IMR-90 (cell line): ENCODE data around the gene ZNF669. TPM values are rescaled to one million over a fixed set of nuclear protein-coding genes. Genes with fewer than 3 reads are reported as not detected.

Source experiments
- ATAC-seq: fragments of 200-7000 bp; cut with Tn5 transposase; 2 replicates; pipeline ENCODE4 v1.9.1; 2020; ENCODE audit warnings: low read depth, mild to moderate bottlenecking, moderate library complexity
- BruUV-seq: library from RNA; stranded (reverse); fragments of 400-500 nt; replicated peaks from 2 replicates; lab custom pipeline; 2021; lab: Mats Ljungman, UMichigan
- CTCF ChIA-PET: fragments of 300-600 bp; formaldehyde crosslinking; extraction: SDS; loops from one replicate; lab custom pipeline; 2021; ENCODE audit warnings: antibody characterized with exemption; lab: Yijun Ruan, JAX
- POLR2A ChIA-PET: fragments of 300-600 bp; sonication (Branson Sonifier 250); formaldehyde crosslinking; loops from one replicate; lab custom pipeline; 2022; ENCODE audit warnings: antibody characterized with exemption; ENCODE audit not compliant: unreplicated experiment; lab: Charles Lee
- DNase-seq: peaks from one replicate; pipeline ENCODE4 v3.0.0; 2013
- H2AFZ ChIP-seq: replicated peaks from 2 replicates; pipeline ENCODE3; 2013; ENCODE audit warnings: low read length, mild to moderate bottlenecking; ENCODE audit not compliant: poor library complexity
- H2AK5ac ChIP-seq: 2 replicates; pipeline ENCODE4 v1.6.1; 2013; ENCODE audit warnings: low read depth, low read length, inconsistent platforms
- H2AK9ac ChIP-seq: replicated peaks from 2 replicates; pipeline ENCODE3; 2013; ENCODE audit warnings: mild to moderate bottlenecking, low read depth, low read length, moderate library complexity; ENCODE audit not compliant: poor library complexity
- H2BK120ac ChIP-seq: 2 replicates; pipeline ENCODE4 v1.6.1; 2013; ENCODE audit warnings: low read depth, low read length, inconsistent platforms
- H2BK15ac ChIP-seq: 3 replicates; pipeline ENCODE4 v1.6.1; 2013; ENCODE audit warnings: low read depth, low read length, inconsistent platforms
- H2BK20ac ChIP-seq: 2 replicates; pipeline ENCODE4 v1.6.1; 2013; ENCODE audit warnings: low read depth, mild to moderate bottlenecking, inconsistent platforms, low read length, moderate library complexity
- H2BK5ac ChIP-seq: 2 replicates; pipeline ENCODE4 v1.6.1; 2013; ENCODE audit warnings: mild to moderate bottlenecking, low read depth, low read length, inconsistent platforms; ENCODE audit not compliant: poor library complexity, severe bottlenecking
- H3K14ac ChIP-seq: replicated peaks from 2 replicates; pipeline ENCODE4 v1.6.1; 2013; ENCODE audit warnings: low read depth, low read length, inconsistent platforms
- H3K18ac ChIP-seq: 2 replicates; pipeline ENCODE4 v1.6.1; 2013; ENCODE audit warnings: low read depth, low read length, control low read depth
- H3K23ac ChIP-seq: 2 replicates; pipeline ENCODE4 v1.6.1; 2013; ENCODE audit warnings: low read depth, low read length, inconsistent platforms
- H3K27ac ChIP-seq: 2 replicates; pipeline ENCODE4 v1.5.1; 2013; ENCODE audit warnings: mild to moderate bottlenecking, control low read depth, low read length; ENCODE audit not compliant: insufficient read depth
- H3K27me3 ChIP-seq: 2 replicates; pipeline ENCODE4 v1.6.1; 2013; ENCODE audit warnings: low read length; ENCODE audit not compliant: control insufficient read depth, insufficient read depth
- H3K36me3 ChIP-seq: 2 replicates; pipeline ENCODE4 v1.6.1; 2013; ENCODE audit warnings: low read length, mixed read lengths; ENCODE audit not compliant: control insufficient read depth, insufficient read depth
- H3K4ac ChIP-seq: 2 replicates; pipeline ENCODE4 v1.6.1; 2013; ENCODE audit warnings: low read depth, low read length, inconsistent platforms
- H3K4me1 ChIP-seq: 2 replicates; pipeline ENCODE4 v1.6.1; 2013; ENCODE audit warnings: low read length, mixed read lengths; ENCODE audit not compliant: control insufficient read depth, insufficient read depth
- H3K4me2 ChIP-seq: 2 replicates; pipeline ENCODE4 v1.6.1; 2013; ENCODE audit warnings: low read depth, mild to moderate bottlenecking, control low read depth, low read length, moderate library complexity
- H3K4me3 ChIP-seq: 2 replicates; pipeline ENCODE4 v1.5.1; 2013; ENCODE audit warnings: low read depth, mild to moderate bottlenecking, control low read depth, low read length, moderate library complexity; ENCODE audit not compliant: insufficient read depth
- H3K56ac ChIP-seq: 2 replicates; pipeline ENCODE4 v1.6.1; 2013; ENCODE audit warnings: low read length, inconsistent platforms; ENCODE audit not compliant: insufficient read depth; ENCODE audit errors: extremely low read depth
- H3K79me1 ChIP-seq, 2 experiments: 2 replicates each; pipeline ENCODE4 v1.6.1; 2013; ENCODE audit warnings: low read length in 2 of 2, inconsistent platforms in 1 of 2, low read depth in 1 of 2
- H3K9ac ChIP-seq: 2 replicates; pipeline ENCODE4 v1.6.1; 2013; ENCODE audit warnings: low read depth, low read length, control low read depth
- H3K9me1 ChIP-seq: 2 replicates; pipeline ENCODE4 v1.6.1; 2013; ENCODE audit warnings: low read length, inconsistent platforms; ENCODE audit not compliant: insufficient read depth
- H3K9me3 ChIP-seq: 2 replicates; pipeline ENCODE4 v1.6.1; 2013; ENCODE audit warnings: low read length; ENCODE audit not compliant: control insufficient read depth, insufficient read depth
- H4K20me1 ChIP-seq: 2 replicates; pipeline ENCODE4 v1.6.1; 2013; ENCODE audit warnings: low read length, inconsistent platforms; ENCODE audit not compliant: insufficient read depth
- H4K5ac ChIP-seq: 2 replicates; pipeline ENCODE4 v1.6.1; 2013; ENCODE audit warnings: mild to moderate bottlenecking, low read depth, low read length, control low read depth
- H4K8ac ChIP-seq, 2 experiments: 2 replicates each; pipeline ENCODE4 v1.6.1; 2013; ENCODE audit warnings: low read depth in 2 of 2, low read length in 2 of 2, control low read depth in 1 of 2, inconsistent platforms in 1 of 2
- H4K91ac ChIP-seq: 2 replicates; pipeline ENCODE4 v1.6.1; 2013; ENCODE audit warnings: low read depth, low read length, inconsistent platforms; ENCODE audit not compliant: insufficient read depth
- RAD21 ChIP-seq: IDR thresholded peaks from 2 replicates; pipeline ENCODE4 v1.6.1; 2012; ENCODE audit warnings: low read length, improper control_type of control experiment
- RFX5 ChIP-seq: IDR thresholded peaks from 2 replicates; pipeline ENCODE4 v1.8.0; 2012; ENCODE audit warnings: low read depth, mild to moderate bottlenecking, low read length, moderate library complexity
- WGBS, 2 experiments: methylation state at CpG; one replicate each; pipeline versions ENCODE4 v1.1.5 to v1.1.7; 2013; ENCODE audit warnings: missing lambda C conversion rate in 2 of 2; ENCODE audit not compliant: insufficient read length in 1 of 2; ENCODE audit errors: extremely low coverage in 2 of 2; 5-methylcytosine and 5-hydroxymethylcytosine counted together
- dilution Hi-C: fragments of 300-500 bp; cut with HindIII; formaldehyde crosslinking; loops from one replicate; pipeline ENCODE4 v1.14.3; 2018; ENCODE audit warnings: low sequenced_read_pairs; ENCODE audit not compliant: unreplicated experiment
- in situ Hi-C: fragments of 300-500 bp; cut with MboI; formaldehyde crosslinking; loops from 3 replicates; pipeline ENCODE4 v1.14.3; 2019; ENCODE audit warnings: low sequenced_read_pairs, inconsistent platforms, mixed read lengths
- intact Hi-C: fragments of 100-400 bp; cut with micrococcal nuclease; formaldehyde crosslinking; loops from 2 replicates; pipeline ENCODE4 v1.10.0; 2022
- polyA plus RNA-seq, 3 experiments: library from polyadenylated mRNA; depleted of rRNA; stranded (reverse); fragments of >200 nt; gene quantifications; 2 replicates each; pipeline ENCODE4 v1.2.3, GENCODE V29; 2012; ENCODE audit warnings: low replicate concordance in 1 of 3
- total RNA-seq: library from RNA; depleted of rRNA; stranded (reverse); fragments of >200 nt; gene quantifications from 2 replicates; pipeline ENCODE4 v1.2.3, GENCODE V29; 2012

ZNF669 gene
- total and polyA plus RNA-seq, 2 of the 4 experiments (the other 2 are of a cell fraction), result 3.8 to 10.8 TPM

DNA sequence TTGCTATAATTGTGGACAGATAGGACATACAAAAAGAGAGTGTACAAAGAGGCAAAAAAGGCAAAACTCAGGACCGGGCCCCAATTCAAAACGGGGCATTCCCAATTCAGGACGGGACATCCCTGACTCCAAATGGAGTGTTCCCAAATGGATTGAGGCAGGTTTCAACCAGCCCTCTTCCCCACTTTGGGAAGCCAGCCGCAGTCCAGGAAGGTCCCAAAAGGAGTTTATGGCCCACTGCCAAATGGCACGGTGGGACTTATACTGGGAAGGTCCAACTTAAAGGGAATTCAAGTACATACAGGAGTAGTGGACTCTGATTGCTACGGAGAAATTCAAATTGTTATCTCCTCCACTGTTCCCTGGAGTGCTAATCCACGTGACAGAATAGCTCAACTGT, 3.5 kb upstream of the ZNF669 start:
- POLR2A ChIA-PET, result no interaction called here
- Histone ChIP-seq H3K79me1 (peaks cover 0 to 14% of the 10 kb centered on the region in 2 experiments; a peak in 2 of 4 replicates), H3K56ac (no peak overlapping the region), H2BK5ac (no peak overlapping the region), H3K4ac (no peak overlapping the region), H3K14ac (no peak overlapping the region), H4K8ac (no peak overlapping the region), H2BK20ac (no peak overlapping the region), H3K9me3 (no peaks in the 10 kb centered on the region), H4K91ac (no peak overlapping the region), H3K23ac (no peak overlapping the region), H3K4me1 (no peaks in the 10 kb centered on the region; the same call in 1 of the 2 replicates), H3K27ac (no peak overlapping the region), H2BK120ac (no peak overlapping the region), H3K4me2 (no peak overlapping the region), H3K9ac (no peak overlapping the region), H2AFZ (no peak overlapping the region), H4K5ac (no peak overlapping the region), H3K18ac (no peak overlapping the region), H3K27me3 (no peaks in the 10 kb centered on the region), H2AK9ac (no peak overlapping the region), H3K9me1 (no peaks in the 10 kb centered on the region; the same call in 1 of the 2 replicates), H3K4me3 (no peak overlapping the region), H3K36me3 (no peaks in the 10 kb centered on the region), H4K20me1 (no peaks in the 10 kb centered on the region; the same call in 1 of the 2 replicates), H2BK15ac (no peak overlapping the region), H2AK5ac (no peak overlapping the region)
- BruUV-seq, result no TSS peak
- ATAC-seq (no peak), DNase-seq (no peak)
- CTCF ChIA-PET, result no interaction called here
- TF ChIP-seq RAD21 (no peak), RFX5 (no peak)
- intact Hi-C loops, result loop anchor here (10.0 kb wide), 1 partner anchor 187 kb away; no protein-coding TSS in a partner anchor
- no CpG with 5 or more reads among the region's 7 CpGs for WGBS, 2 experiments
- dilution Hi-C loops, result no loop called here
- in situ Hi-C loops, result no loop called here
